K562 (cell line): Measurements from ENCODE around the gene NMT1. TPM values are rescaled to one million over a fixed set of nuclear protein-coding genes. Genes with fewer than 3 reads are reported as not detected.

Experiments used
- ATAC-seq: fragments of 200-7000 bp; cut with Tn5 transposase; 3 replicates; pipeline ENCODE4 v1.9.1; 2020; ENCODE audit warnings: moderate library complexity
- BruUV-seq: library from RNA; stranded (reverse); fragments of 400-500 nt; replicated peaks from 2 replicates; lab custom pipeline; 2021; lab: Mats Ljungman, UMichigan
- CTCF ChIA-PET: fragments of 300-600 bp; formaldehyde crosslinking; extraction: SDS; loops from one replicate; lab custom pipeline; 2021; ENCODE audit warnings: low intra/inter-chr PET ratio; lab: Yijun Ruan, JAX
- POLR2A ChIA-PET: fragments of 300-600, 350-650 bp; sonication (Branson Sonifier 250); formaldehyde crosslinking; extraction: SDS; loops from one replicate; lab custom pipeline; 2021; ENCODE audit warnings: antibody characterized with exemption, inconsistent platforms; lab: Yijun Ruan, JAX
- DNase-seq, 4 experiments: peaks; one replicate each; pipeline versions ENCODE4 v3.0.0 to v3.0.0-alpha.2; 2011 to 2018; ENCODE audit warnings: low spot score in 3 of 4, mixed read lengths in 3 of 4; ENCODE audit errors: extremely low read depth in 1 of 4
- FAIRE-seq: peaks from 2 replicates; lab custom pipeline; 2011; peaks lifted over from hg19 to GRCh38; lab: Jason Lieb, UNC
- H2AFZ ChIP-seq: 2 replicates; pipeline ENCODE4 v1.6.0; 2011; ENCODE audit warnings: low read depth, low read length, control low read depth, inconsistent platforms
- H3K27ac ChIP-seq: fragments of 200-600 bp; 3 replicates; pipeline ENCODE4 v1.8.0; 2011; ENCODE audit warnings: low read depth, mild to moderate bottlenecking, control low read depth, inconsistent platforms, low read length, moderate library complexity, mixed read lengths; ENCODE audit errors: extremely low read depth
- H3K27me3 ChIP-seq, 2 experiments: fragments of 300-600 bp in 1 of 2; 2 replicates in 1 of 2; 3 replicates in 1 of 2; pipeline versions ENCODE4 v1.6.0 to v1.8.0; 2011; ENCODE audit warnings: inconsistent platforms in 2 of 2, low read length in 2 of 2, mild to moderate bottlenecking in 1 of 2, mixed read lengths in 1 of 2, moderate library complexity in 1 of 2; ENCODE audit not compliant: control insufficient read depth in 2 of 2, insufficient read depth in 2 of 2
- H3K36me3 ChIP-seq: fragments of 300-600 bp; 3 replicates; pipeline ENCODE4 v1.8.0; 2011; ENCODE audit warnings: mild to moderate bottlenecking, low read length, inconsistent platforms; ENCODE audit not compliant: control insufficient read depth, insufficient read depth
- H3K4me1 ChIP-seq, 2 experiments: fragments of 200-600 bp in 1 of 2; replicated peaks in 1 of 2; 2 replicates in 1 of 2; 3 replicates in 1 of 2; pipeline versions ENCODE4 v1.5.1 to v1.8.0; 2011; ENCODE audit warnings: inconsistent platforms in 2 of 2, low read length in 2 of 2, mild to moderate bottlenecking in 1 of 2, mixed read lengths in 1 of 2, moderate library complexity in 1 of 2; ENCODE audit not compliant: control insufficient read depth in 2 of 2, insufficient read depth in 2 of 2
- H3K4me2 ChIP-seq: 2 replicates; pipeline ENCODE4 v1.6.1; 2011; ENCODE audit warnings: low read length, control low read depth, inconsistent platforms, mixed read lengths; ENCODE audit not compliant: insufficient read depth
- H3K4me3 ChIP-seq: fragments of 200-600 bp; sonication (generic), shearing (Covaris generic); 2 replicates; pipeline ENCODE4 v1.5.1; 2016; ENCODE audit warnings: control low read depth, inconsistent platforms
- H3K79me2 ChIP-seq: fragments of 200-600 bp; 3 replicates; pipeline ENCODE4 v1.8.0; 2011; ENCODE audit warnings: low read length, inconsistent platforms; ENCODE audit not compliant: control insufficient read depth, insufficient read depth
- H3K9ac ChIP-seq, 2 experiments: 2 replicates each; pipeline versions ENCODE4 v1.6.0 to v1.6.1; 2011; ENCODE audit warnings: low read depth in 2 of 2, low read length in 2 of 2, control low read depth in 1 of 2, inconsistent platforms in 1 of 2, mild to moderate bottlenecking in 1 of 2, mixed read lengths in 1 of 2; ENCODE audit not compliant: insufficient read depth in 1 of 2
- H3K9me1 ChIP-seq: one replicate; pipeline ENCODE4 v1.6.0; 2011; ENCODE audit warnings: inconsistent platforms, mild to moderate bottlenecking, low read length, moderate library complexity; ENCODE audit not compliant: control insufficient read depth, insufficient read depth
- H3K9me3 ChIP-seq: replicated peaks from 2 replicates; pipeline ENCODE4 v1.5.1; 2011; ENCODE audit warnings: low read depth, low read length, inconsistent platforms; ENCODE audit not compliant: control insufficient read depth, insufficient read depth
- H4K20me1 ChIP-seq: replicated peaks from 2 replicates; pipeline ENCODE4 v1.6.1; 2011; ENCODE audit warnings: low read length, inconsistent platforms, mixed read lengths; ENCODE audit not compliant: control insufficient read depth, insufficient read depth
- CHCHD3 ChIP-seq: fragments of 250-450 bp; sonication (Bioruptor Pico); IDR thresholded peaks from 2 replicates; pipeline ENCODE4 v2.1.2; 2022; ENCODE audit warnings: mild to moderate bottlenecking
- FOS ChIP-seq: IDR thresholded peaks from 3 replicates; pipeline ENCODE4 v1.6.1; 2011; ENCODE audit not compliant: insufficient read length; ENCODE audit errors: extremely low read depth
- FOSL1 ChIP-seq: fragments of 200-800 bp; sonication (Bioruptor generic); conservative IDR thresholded peaks from 2 replicates; pipeline ENCODE4 v1.6.1; 2016; ENCODE audit warnings: missing genetic modification characterization, missing compliant biosample characterization
- GATAD2B ChIP-seq: fragments of 450-650 bp; IDR thresholded peaks from 2 replicates; pipeline ENCODE4 v1.6.1; 2017; ENCODE audit warnings: mild to moderate bottlenecking, borderline replicate concordance
- NONO ChIP-seq, 2 experiments: fragments of 200-400 bp in 1 of 2; fragments of 450-650 bp in 1 of 2; formaldehyde crosslinking in 1 of 2; IDR thresholded peaks; 2 replicates each; pipeline ENCODE4 v1.6.1; 2017; ENCODE audit warnings: low read depth in 2 of 2, mild to moderate bottlenecking in 2 of 2, moderate library complexity in 2 of 2, low read length in 1 of 2
- POLR2A ChIP-seq: fragments of 450-650 bp; conservative IDR thresholded peaks from 2 replicates; pipeline ENCODE4 v1.6.1; 2016
- POLR2H ChIP-seq: IDR thresholded peaks from 2 replicates; pipeline ENCODE4 v1.6.1; 2016; ENCODE audit warnings: missing genetic modification characterization, low read depth, mild to moderate bottlenecking, control low read depth, missing compliant biosample characterization, moderate library complexity
- RAD51 ChIP-seq: fragments of 450-650 bp; IDR thresholded peaks from 2 replicates; pipeline ENCODE4 v1.7.1; 2016; ENCODE audit warnings: low read depth, mild to moderate bottlenecking, borderline replicate concordance
- RBFOX2 ChIP-seq: fragments of 200-400 bp; formaldehyde crosslinking; IDR thresholded peaks from 2 replicates; pipeline ENCODE4 v1.6.1; 2017; ENCODE audit warnings: low read depth, mild to moderate bottlenecking, low read length, moderate library complexity
- RBM39 ChIP-seq: fragments of 200-400 bp; formaldehyde crosslinking; optimal IDR thresholded peaks from 2 replicates; pipeline ENCODE3; 2018; ENCODE audit warnings: low read depth, low read length
- RHOXF2B ChIP-seq: fragments of 250-450 bp; sonication (Bioruptor Pico); conservative IDR thresholded peaks from 2 replicates; pipeline ENCODE4 v1.5.1; 2021
- SAP30 ChIP-seq: fragments of 200-600 bp; sonication (generic); IDR thresholded peaks from 2 replicates; pipeline ENCODE4 v1.6.1; 2012; ENCODE audit warnings: borderline replicate concordance, low read depth, mild to moderate bottlenecking, moderate library complexity, low read length, control low read depth, inconsistent platforms; ENCODE audit not compliant: insufficient read depth, poor library complexity, severe bottlenecking
- SMARCB1 ChIP-seq: IDR thresholded peaks from 2 replicates; pipeline ENCODE4 v1.6.1; 2011; ENCODE audit warnings: improper control_type of control experiment, low read depth; ENCODE audit not compliant: insufficient read length
- ZNF507 ChIP-seq: conservative IDR thresholded peaks from 2 replicates; pipeline ENCODE4 v1.6.1; 2017; ENCODE audit warnings: missing genetic modification characterization, missing compliant biosample characterization
- ZNF75A ChIP-seq: fragments of 450-650 bp; formaldehyde crosslinking; IDR thresholded peaks from 2 replicates; pipeline ENCODE4 v1.4.0; 2020; ENCODE audit warnings: mild to moderate bottlenecking
- ZNF76 ChIP-seq: fragments of 250-450 bp; sonication (Bioruptor Pico); IDR thresholded peaks from 2 replicates; pipeline ENCODE4 v1.4.0; 2020; ENCODE audit warnings: mild to moderate bottlenecking, moderate library complexity, borderline replicate concordance
- ZSCAN29 ChIP-seq: fragments of 450-650 bp; IDR thresholded peaks from 2 replicates; pipeline ENCODE4 v1.6.1; 2017
- WGBS: fragments of 100-300 bp; shearing (Covaris generic); methylation state at CpG from one replicate; pipeline ENCODE4 v1.1.6; 2016; ENCODE audit warnings: low coverage, mixed read lengths; ENCODE audit not compliant: insufficient coverage; ENCODE audit errors: missing lambda C conversion rate; 5-methylcytosine and 5-hydroxymethylcytosine counted together
- in situ Hi-C: fragments of 300-500 bp; cut with MboI; formaldehyde crosslinking; loops from 4 replicates; pipeline ENCODE4 v1.15.0; 2018; ENCODE audit warnings: inconsistent platforms, mixed read lengths
- intact Hi-C: fragments of 100-400 bp; cut with micrococcal nuclease; formaldehyde crosslinking; loops from 2 replicates; pipeline ENCODE4 v1.14.2; 2022
- polyA plus RNA-seq, 8 experiments: library from polyadenylated mRNA; depleted of rRNA in 4 of 8; stranded (reverse) in 5 of 8; unstranded in 3 of 8; fragments of >200 nt; fragmentation: Nextera tagmentation in 2 of 8; fragmentation: Illumina TruSeq in 1 of 8; extraction: Ambion mirVana in 2 of 8; extraction: Trizol in 1 of 8; gene quantifications; 2 replicates each; pipeline versions ENCODE4 v1.2.1 to v1.2.3, GENCODE V29; 2011 to 2014; ENCODE audit warnings: inconsistent platforms in 1 of 8, missing spikeins in 1 of 8
- total RNA-seq, 7 experiments: library from RNA; depleted of rRNA in 6 of 7; stranded (reverse); fragments of >200 nt in 6 of 7; fragmentation: Illumina TruSeq in 2 of 7; extraction: Trizol in 2 of 7; gene quantifications; 2 replicates each; pipeline versions ENCODE4 v1.2.1 to v1.2.3, GENCODE V29; 2011 to 2021; ENCODE audit warnings: low replicate concordance in 1 of 7
- TF ChIP-seq, protein P1 (sequence below): fragments of 250-450 bp; sonication (Bioruptor Pico); IDR thresholded peaks from 2 replicates; pipeline ENCODE4 v1.8.0; 2022; ENCODE audit warnings: inconsistent platforms, mild to moderate bottlenecking, moderate library complexity, borderline replicate concordance
- TF ChIP-seq, protein P2 (sequence below): sonication (generic); formaldehyde crosslinking; IDR thresholded peaks from 2 replicates; pipeline ENCODE4 v1.8.1; 2023; ENCODE audit warnings: mild to moderate bottlenecking, missing genetic modification reagents
- TF ChIP-seq, protein P3 (sequence below): IDR thresholded peaks from 3 replicates; pipeline ENCODE4 v1.6.1; 2011; ENCODE audit warnings: borderline replicate concordance, mild to moderate bottlenecking; ENCODE audit not compliant: insufficient read length, insufficient read depth

The NMT1 gene
- total and polyA plus RNA-seq, 9 of the 15 experiments (the other 6 are each of a cell fraction or from before 2014, with no cell fraction given) = 86.7 to 569 (median 213) TPM

DNA sequence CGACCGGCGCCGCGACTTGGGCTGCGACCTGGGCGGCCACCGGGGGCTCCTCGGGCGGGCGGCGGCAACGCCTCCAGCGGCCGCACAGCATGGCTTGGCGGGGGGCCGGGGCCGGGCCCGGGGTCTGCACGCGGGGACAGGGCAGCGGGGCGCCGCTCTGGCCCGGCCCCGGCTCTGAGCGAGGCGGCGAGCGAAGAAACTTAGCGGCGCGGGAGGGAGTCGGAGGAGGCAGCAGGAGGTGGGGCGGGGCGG is 71.1 kb downstream of the NMT1 start, which contains the start of gene PLCD3:
TSS of gene PLCD3 (minus strand) at position 196 of the 252 bp plus-strand sequence. CDS start at position 91, 105 bp downstream.
- Histone ChIP-seq H3K27me3 (no peaks in the 10 kb centered on the region), H3K36me3 (no peaks in the 10 kb centered on the region), H4K20me1 (peaks cover 6% of the 10 kb centered on the region; the same call in 1 of the 2 replicates), H3K4me3 (peak within 1 kb of the TSS; percentile 95), H3K4me2 (peak within 1 kb of the TSS; percentile 80), H3K4me1 (peaks cover 26 to 62% of the 10 kb centered on the region in 2 experiments), H2AFZ (peak within 1 kb of the TSS; percentile 86), H3K9me1 (no peaks in the 10 kb centered on the region), H3K27ac (peak within 1 kb of the TSS; percentile 74; the same call in 2 of the 3 replicates), H3K9ac (peak within 1 kb of the TSS; percentile 68 to 92; a peak in 3 of 4 replicates), H3K9me3 (no peaks in the 10 kb centered on the region; the same call in 1 of the 2 replicates), H3K79me2 (peaks cover 7% of the 10 kb centered on the region; the same call in 1 of the 3 replicates)
- intact Hi-C loops (loop anchor here (2.0 to 5.0 kb wide), 2 partner anchors 211 to 355 kb away; no protein-coding TSS in a partner anchor), in situ Hi-C loops (no loop called here)
- ChIA-PET POLR2A (no interaction called here), CTCF (interaction anchor here (0.6 to 6.2 kb wide), 15 partner anchors 9 to 212 kb away, joined by 3 to 165 read pairs (median 4); partner anchors contain the start of gene HEXIM2)
- FAIRE-seq (no peak), ATAC-seq (no peak), DNase-seq (peak in 1 of 4 experiments; percentile 90)
- WGBS = 0% methylated on average over 12 of the region's 36 CpGs
- BruUV-seq = no TSS peak
- TF ChIP-seq, protein P1, sequence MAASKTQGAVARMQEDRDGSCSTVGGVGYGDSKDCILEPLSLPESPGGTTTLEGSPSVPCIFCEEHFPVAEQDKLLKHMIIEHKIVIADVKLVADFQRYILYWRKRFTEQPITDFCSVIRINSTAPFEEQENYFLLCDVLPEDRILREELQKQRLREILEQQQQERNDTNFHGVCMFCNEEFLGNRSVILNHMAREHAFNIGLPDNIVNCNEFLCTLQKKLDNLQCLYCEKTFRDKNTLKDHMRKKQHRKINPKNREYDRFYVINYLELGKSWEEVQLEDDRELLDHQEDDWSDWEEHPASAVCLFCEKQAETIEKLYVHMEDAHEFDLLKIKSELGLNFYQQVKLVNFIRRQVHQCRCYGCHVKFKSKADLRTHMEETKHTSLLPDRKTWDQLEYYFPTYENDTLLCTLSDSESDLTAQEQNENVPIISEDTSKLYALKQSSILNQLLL (CRISPR knock-in tag) = no peak
- TF ChIP-seq RBFOX2 = peak; percentile 70
- no peak for TF ChIP-seq ZNF76 (CRISPR knock-in tag)
- no peak for TF ChIP-seq ZSCAN29
- no peak for TF ChIP-seq FOS
- peak; percentile 9 for TF ChIP-seq SAP30
- no peak for TF ChIP-seq ZNF75A (CRISPR knock-in tag)
- no peak for TF ChIP-seq CHCHD3 (CRISPR knock-in tag)
- TF ChIP-seq ZNF507 (tag) = no peak
- TF ChIP-seq RBM39 = no peak
- TF ChIP-seq GATAD2B = peak; percentile 59; the same call in 1 of the 2 replicates
- no peak for TF ChIP-seq FOSL1 (tag)
- TF ChIP-seq, protein P2, sequence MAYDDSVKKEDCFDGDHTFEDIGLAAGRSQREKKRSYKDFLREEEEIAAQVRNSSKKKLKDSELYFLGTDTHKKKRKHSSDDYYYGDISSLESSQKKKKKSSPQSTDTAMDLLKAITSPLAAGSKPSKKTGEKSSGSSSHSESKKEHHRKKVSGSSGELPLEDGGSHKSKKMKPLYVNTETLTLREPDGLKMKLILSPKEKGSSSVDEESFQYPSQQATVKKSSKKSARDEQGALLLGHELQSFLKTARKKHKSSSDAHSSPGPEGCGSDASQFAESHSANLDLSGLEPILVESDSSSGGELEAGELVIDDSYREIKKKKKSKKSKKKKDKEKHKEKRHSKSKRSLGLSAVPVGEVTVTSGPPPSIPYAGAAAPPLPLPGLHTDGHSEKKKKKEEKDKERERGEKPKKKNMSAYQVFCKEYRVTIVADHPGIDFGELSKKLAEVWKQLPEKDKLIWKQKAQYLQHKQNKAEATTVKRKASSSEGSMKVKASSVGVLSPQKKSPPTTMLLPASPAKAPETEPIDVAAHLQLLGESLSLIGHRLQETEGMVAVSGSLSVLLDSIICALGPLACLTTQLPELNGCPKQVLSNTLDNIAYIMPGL (CRISPR knock-in tag) = no peak
- TF ChIP-seq RHOXF2B (CRISPR knock-in tag) = no peak
- TF ChIP-seq, protein P3, sequence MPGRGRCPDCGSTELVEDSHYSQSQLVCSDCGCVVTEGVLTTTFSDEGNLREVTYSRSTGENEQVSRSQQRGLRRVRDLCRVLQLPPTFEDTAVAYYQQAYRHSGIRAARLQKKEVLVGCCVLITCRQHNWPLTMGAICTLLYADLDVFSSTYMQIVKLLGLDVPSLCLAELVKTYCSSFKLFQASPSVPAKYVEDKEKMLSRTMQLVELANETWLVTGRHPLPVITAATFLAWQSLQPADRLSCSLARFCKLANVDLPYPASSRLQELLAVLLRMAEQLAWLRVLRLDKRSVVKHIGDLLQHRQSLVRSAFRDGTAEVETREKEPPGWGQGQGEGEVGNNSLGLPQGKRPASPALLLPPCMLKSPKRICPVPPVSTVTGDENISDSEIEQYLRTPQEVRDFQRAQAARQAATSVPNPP = no peak
- no peak for TF ChIP-seq RAD51
- no peak for TF ChIP-seq POLR2H (tag)
- TF ChIP-seq SMARCB1 = no peak
- no peak for TF ChIP-seq POLR2A
- TF ChIP-seq NONO (IDR thresholded peaks at IDR 0.05; ENCODE audit: low read depth in 2 of 2, low read length in 1 of 2) = 0 out of 4 replicates have a peak, but pooled peaks of 1 of the 2 experiments have one; percentile 46
